ENCODE data around the gene OTUB1.

The OTUB1 gene

DNA sequence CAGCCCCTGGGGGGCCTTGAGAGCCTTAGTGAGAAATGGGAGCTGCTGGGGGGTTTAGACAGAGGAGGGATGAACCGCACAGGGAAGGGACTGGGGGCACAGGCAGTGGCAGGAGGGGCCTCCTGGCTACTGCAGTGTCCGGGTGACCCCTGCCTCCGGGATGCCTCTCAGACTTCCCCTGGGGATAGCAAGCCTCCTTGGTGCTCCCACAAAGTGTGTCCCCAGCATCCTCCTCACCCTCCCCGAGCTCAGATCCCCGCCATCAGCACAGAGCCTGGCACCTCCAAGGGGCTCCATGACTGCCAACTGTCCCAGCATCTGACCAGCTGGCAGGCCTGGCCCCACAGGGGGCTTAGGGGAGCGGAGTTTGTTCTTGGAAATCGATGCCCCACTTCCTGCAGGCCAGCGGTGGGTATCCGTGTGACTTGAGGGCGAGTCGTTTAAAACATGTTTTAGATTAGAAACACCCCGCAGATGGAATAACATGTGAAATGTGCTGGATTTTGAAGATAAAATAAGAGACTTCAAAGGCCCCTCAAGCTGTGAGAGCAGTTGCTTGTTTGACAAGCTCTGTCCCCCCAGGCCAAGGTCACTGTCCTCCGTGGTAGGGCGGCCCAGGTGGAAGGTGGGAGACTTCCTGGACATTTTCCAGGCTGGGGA lies 36.0 kb downstream of the OTUB1 start:
- no peak for DNase-seq (ENCODE audit: low read depth in 2 of 2)

DNA sequence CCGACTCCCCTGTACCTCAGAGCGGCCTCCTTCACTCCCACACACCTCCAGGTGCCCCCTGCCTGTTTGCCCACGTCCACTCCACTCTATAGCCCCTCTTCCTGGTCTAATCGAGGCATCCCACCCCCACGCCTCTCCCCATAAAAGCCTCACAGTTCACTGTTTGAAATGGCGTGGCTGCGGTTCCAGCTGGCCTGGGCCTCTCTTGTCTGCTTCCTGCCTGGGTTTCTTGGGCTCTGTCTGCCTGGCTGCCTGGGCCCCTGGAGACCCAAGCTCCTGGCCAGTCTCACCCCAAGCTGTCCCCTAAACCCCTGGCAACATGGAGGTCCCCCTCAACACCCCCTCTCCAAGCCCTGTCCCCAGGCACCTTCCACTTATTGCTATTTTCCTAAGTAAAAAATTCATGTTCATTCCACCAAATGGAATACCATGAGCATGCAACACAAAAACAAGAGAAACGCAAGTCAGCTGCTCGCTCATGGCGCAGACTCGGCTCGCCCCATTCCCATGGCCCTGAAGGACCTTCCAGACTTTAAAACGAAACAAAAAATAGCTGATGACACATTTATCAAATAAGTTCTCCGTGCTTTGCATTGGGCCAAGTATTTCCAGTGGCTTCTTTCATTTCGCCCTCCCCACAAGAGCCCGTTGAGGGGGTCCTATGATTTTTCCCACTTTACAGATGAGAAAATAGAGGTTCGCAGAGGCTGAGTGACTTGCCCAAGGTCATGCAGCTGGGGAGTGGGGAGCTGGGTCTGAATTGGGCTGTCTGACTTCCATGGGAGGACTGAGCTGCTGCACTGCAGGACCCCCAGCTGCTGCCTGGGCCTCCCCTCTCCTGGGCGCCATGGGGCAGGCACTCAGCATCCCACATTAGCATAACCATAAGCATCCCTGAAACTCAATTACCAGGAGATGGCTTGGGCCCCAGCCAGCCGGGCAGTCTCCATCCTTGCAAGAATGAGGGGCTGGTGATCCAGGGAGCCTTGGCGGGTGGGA lies 37.8 kb downstream of the OTUB1 start:
- DNase-seq (ENCODE audit: low read depth in 2 of 2) = no peak

DNA sequence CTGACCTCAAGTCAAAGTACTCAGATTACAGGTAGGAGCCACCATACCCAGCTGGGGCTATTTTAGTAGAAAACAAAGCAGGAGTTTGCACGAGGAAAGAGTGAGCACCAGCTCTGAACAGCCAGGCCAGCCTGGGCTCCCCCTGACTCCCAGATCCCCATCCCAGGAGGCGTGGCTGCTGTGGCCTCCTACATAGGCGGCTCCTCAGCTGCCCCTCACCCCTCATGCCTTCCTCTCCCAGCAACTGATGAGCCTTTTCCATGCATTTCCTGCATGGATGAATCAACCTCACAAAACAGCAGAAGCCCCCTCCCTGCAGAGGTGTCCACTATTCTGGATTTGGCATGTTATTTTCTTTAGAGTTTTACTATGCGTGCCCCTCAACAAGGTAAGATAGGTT lies 39.0 kb downstream of the OTUB1 start:
- DNase-seq (ENCODE audit: low read depth in 2 of 2) = no peak

DNA sequence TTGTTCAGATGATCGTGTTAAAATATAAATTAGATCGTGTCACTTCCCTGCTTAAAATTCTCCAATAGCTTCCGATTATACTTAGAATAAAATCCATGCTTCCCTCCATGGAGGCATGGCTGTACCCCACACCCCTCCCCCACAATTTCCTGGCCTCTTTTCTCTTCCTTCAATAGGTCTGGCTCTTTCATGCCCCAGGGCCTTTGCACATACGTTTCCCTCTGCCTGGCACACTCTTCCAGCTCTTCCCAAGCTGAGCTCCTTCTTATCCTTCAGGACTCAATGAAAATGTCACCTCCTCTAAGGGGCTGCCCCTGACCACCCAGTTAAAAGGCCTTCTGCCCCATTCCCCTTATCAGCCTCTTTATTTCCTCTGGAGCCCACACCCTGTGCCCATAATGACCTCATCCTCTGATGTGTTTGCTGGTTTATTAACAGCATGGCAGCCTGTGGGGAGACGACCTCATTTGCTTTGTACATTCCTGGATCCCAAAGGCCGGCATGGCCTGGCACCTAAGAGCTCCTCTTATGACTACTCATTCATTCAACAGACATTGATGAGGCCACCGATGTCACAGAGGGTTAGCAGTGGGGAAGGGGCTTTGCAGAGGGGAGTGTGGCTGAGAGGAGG lies 40.5 kb downstream of the OTUB1 start:
- DNase-seq (ENCODE audit: low read depth in 2 of 2) = no peak

DNA sequence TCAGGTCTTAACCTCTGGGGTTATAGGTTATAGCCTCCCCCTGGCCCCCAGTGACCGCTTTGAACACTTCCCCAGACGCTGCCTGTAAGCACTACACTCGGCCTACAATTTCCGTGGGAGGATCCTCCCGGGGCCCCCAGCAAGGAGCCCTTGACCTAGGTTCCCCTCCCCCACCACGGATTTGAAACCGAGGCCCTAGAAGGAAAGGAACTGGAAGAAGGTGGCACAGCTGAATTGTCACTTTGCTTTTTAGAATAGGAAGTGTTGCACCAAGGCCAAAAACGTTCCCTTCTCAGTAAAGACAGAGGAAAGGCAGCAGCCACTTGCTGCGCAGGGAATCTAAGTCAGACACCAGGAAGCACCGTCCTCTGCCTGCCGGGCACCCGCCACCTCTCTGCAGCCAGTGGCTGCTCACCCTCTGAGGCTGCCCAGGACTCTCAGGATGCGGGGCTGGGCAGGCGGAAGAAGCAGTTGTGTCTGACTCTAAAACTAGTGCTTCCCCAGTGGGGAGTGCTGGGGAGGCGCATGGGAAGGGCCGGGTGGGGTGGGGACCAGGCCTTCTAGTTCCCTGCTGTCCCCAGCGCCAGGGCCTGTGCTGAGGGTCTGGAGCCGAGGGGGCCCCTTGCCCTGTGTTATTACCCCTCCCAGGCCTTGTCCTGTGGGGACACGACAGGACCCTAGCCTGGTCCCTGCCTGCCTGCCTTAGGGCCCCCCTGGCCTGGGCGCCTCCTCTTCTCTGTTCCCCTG lies 41.6 kb downstream of the OTUB1 start:
- no peak for DNase-seq (ENCODE audit: low read depth in 2 of 2)

DNA sequence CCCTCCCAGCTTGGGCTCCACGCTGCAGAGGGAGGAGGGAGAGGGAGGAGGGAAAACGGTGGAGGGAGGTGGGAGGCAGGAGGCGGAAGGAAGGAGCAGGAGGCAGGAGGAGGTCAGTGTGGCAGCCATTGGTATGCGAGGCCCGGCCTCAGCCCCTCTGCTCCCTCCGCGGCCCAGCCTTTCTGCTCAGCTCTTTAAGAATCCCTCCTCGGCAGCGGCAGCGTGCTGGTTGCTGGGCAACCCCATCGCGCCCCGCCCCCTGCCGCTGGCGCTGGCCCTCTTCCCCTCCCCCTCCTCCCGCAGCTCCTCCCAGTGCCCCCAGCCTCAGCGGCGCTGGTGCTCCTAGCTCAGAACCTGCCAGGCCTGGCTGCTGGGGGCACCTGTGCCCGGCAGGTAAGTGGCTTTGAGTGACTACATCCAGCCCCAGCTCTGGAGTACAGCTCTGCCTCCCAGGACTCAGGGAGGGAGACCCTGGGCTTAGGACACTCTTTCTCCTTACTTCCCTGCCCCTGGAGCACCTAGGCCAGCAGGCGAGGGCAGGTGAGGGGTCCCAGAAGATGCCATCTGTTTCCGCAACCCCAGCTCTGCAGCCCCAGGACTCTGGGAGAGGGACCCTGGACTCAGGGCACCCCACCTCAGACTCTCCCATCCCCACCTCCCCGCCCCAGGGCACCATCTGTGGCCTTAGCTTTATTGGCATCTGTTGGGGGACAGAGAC lies 42.3 kb downstream of the OTUB1 start:
- DNase-seq (ENCODE audit: low read depth in 2 of 2) = no peak

DNA sequence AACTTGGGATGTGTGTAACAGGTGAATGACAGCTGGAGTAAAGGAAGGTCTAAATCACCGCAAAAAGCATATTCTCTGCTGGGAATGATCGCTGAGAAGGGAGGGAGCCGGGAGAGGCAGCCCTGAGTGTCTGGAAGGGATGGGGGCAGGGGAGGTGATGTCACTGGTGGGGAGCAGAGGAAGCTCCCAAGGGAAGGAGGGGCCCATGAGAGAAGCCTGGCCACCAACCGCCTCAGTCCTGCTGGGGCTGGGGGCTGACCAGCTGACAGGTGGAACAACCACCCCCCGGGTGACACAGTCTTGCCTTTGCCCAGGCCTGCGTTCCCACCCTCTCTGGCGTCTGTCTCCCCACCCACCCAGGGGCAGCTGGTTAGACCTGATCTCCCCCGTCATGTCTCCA lies 43.5 kb downstream of the OTUB1 start:
- DNase-seq (ENCODE audit: low read depth in 2 of 2) = no peak

DNA sequence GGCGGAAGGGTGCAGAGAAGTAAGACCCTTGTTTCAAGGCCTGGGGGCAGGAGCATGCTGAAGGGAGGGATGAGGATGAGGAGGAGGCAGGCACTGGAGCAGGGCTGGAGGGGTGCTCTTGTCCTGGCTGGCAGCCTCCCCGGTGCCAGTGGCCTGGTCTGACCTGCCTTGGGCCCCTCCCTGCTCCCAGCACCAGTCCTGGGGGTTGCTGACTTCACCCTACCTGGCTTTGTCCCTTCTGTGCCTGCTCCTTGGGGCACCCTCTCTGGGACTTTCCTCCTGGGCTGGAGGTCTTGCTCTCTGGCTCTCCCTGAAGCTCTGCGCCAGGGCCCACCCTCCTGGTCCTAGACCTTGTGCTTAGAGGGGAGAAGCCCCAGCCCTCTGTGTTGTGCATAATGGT lies 44.8 kb downstream of the OTUB1 start:
- DNase-seq (ENCODE audit: low read depth in 2 of 2) = no peak

DNA sequence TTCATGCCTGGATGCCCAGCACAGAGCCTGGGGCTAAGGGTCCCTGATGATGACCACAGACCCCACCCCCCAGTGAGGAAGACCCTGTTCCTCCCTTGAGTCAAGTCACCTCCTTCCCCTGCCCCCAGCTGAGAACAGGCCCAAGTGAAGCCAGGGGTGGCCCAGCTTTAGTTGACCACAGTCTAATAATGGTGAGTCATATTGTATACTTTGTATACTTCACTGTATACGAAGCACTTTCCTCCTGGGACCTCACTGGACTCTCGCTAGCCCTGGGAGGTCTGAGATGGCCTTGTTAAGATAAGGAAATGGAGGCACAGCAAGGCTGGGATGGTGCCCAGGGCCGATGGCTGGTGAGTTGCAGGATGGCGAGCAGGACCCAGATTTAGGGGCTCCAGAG lies 45.8 kb downstream of the OTUB1 start:
- no peak for DNase-seq (ENCODE audit: low read depth in 2 of 2)

DNA sequence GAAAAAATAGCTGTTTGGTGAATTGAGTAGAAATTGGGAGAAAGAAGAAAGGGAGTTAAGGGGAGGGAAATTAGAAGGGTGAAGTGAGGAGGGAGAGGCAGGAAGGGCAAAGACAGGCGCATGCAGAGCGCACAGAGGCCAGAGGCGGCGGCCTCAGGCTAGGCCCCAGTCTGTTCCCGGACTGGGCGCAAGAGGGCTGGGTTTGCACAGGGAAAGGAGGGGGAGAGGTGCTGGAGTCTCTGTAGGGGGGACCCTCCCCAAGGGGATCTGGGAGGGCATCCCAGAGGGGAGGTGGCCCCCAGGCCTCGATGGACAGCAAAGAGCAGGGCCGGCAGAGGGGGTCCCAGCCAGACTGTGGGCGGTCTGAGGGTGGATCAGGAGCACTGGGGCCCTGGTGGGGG lies 48.2 kb downstream of the OTUB1 start:
- DNase-seq (ENCODE audit: low read depth in 2 of 2) = no peak

DNA sequence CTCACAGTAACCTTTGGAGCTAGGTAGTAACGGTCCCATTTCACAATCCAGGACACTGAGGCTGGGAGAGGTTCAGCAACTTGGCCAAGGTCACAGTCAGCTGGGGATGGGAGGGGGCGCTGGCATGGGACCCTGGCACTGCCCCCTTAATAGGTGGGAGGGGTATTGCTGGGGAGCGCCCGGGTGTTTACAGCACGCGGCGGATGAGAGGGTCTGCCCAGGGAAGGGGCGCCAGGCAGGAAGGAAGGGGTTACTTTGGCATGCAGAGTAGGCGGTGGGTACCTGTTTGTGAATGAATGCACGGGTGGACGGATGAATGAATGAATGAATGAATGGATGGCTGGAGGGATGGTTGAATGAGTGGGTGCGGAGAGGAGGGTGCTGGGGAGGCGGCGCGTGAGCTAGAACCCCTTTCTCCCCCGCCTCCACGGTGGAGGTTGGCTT lies 48.9 kb downstream of the OTUB1 start:
- DNase-seq (ENCODE audit: low read depth in 2 of 2) = no peak

DNA sequence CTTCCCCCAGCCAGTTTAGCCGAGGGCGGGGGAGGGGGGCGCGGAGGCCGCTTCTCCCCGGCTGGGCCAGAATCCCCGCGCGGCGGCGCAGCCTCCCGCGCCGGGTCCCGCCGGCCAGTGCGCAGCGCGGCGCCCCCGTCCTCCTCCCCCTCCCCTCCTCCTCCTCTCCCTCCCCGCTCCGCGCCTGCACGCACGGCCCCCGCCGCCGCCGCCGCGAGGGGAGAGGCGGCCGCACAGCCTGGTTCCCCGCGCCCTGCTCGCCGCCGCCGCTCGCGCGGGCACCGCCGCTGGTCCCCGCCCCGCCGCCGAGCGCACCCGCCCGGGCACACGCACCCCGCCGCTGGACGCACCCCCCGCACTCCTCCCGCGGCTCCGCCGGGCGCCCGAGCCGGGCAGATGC lies 49.3 kb downstream of the OTUB1 start, which contains the start of gene FLRT1:
Gene FLRT1 (plus strand): TSS at position 356 of the 400 bp plus-strand sequence. CDS start 80,337 bp downstream, outside the sequence.
- no peak for DNase-seq (ENCODE audit: low read depth in 2 of 2)

DNA sequence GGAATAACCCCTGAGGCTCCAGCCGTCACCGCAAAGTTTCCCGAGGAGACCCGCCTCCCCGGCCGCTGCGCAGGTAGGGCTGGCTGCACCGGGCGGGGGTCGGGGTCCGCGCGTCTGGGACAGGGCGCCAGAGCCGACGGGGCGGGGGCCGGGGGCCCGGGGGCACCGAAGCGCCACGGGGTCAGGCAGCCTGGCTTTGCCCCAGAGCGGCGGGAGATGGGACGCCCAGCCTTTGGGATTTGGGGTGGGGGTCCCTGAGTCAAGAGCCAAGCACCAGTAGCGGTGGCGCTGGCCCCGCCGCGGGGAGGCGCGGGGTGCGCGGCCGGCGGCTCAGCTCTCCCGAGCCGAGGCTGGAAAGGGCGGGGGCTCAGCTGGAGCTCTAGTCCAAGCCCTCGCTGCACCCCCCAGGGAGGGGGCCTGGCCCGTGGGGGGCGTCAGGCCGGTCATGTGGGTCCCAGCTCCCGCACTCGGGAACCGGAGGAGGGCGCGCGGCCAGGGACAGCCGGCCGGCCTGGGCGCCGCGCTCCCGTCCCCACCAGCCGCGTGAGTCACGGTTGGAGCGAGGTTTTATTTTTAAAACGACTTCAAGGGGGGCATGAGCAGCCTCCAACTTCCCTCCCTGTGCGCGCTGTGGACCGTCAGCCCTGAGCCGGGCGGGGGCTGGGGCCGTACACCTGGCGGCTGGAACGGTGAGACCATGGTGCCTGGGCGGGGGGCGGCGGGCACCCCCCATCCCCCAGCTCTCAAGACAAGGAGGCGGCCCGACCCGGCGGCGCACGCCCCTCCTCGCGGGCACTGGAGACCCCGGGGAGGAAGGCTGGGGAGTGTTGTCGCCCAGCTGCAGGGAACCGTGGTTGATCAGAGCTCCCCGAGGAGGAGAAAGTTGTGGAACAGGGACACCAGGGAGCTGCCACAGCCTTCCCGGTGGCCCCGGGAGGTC lies 50.1 kb downstream of the OTUB1 start:
- DNase-seq (ENCODE audit: low read depth in 2 of 2) = no peak

DNA sequence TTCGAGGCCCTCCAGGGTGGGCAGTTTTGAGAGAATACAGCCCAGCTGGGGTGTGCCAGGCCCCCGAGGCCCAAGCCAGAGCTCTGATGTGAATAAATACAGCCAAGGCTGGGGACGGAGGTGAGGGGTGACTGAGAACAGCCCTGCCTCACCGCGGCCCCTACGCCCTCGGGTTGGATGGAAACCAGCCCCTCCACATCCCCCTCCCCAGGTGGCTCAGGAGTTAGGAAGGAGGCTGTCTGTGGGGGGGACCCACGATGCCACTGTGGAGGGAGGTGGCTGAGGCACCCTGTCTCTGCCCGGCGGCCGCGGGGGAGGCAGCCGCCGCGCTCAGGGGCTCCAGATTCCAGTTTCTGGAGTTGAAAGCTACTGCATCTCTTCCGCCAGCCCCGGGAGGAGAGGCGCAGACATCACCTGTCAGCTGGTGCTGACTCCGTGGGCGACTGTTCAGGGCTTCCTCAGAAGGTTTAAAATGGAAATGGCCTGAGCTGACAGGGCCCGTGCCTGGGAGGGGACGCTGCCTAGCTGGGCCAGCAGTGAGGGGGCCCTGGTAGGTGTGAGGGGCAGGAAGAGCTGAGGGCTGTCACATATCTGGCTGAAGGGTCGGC lies 50.9 kb downstream of the OTUB1 start:
- DNase-seq (ENCODE audit: low read depth in 2 of 2) = no peak

DNA sequence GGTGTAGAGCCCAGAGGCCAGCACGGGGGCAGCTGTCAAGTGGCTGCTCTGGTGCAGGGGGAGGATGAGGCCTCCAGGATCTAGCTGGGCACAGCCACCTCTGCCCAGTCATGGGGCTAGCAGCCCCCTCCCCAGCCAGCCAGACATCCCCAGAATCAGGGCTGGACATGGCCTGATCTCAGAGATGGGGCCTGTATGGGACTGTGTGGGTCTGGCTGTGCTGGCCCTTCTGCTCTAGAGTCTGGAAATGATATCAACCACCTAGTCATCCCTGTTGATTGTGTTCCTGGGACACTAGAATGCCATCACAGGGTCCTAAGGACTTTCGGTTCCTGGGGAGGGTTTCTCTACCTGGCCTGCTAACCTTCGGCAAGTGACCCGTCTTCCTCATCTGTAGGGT lies 52.3 kb downstream of the OTUB1 start:
- no peak for DNase-seq (ENCODE audit: low read depth in 2 of 2)

DNA sequence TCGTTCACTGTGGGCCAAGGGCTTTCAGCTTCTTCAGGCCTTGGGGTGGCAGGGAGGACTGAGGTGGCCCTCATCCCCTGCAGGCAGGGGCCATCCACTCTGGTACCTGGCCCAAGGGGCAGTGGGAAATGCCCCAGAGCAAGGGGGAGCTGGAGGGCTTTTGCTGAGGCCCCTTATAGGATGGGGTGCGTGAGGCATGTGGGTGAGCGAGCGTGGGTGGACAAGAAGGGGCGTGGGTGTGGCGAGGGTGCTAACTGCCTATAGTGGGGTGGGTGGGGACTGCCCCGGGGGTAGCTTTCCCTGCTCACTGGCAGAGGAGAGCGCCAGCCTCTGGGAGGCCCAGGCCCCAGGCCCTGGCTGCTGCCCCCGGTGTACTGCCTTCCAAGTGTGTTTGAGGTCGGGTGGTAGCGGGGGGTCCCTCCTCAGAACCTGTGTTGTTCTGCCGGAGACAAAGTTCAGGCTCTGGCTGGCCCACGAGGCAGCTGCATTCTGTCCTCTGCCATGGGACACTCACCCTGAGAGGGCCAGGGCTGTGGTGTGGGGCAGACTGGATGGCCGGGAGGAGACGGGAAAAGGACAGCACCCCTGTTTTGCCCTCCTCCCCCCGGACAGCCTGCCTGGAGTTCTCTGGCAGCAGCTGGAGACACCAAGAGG lies 52.9 kb downstream of the OTUB1 start:
- no peak for DNase-seq (ENCODE audit: low read depth in 2 of 2)

DNA sequence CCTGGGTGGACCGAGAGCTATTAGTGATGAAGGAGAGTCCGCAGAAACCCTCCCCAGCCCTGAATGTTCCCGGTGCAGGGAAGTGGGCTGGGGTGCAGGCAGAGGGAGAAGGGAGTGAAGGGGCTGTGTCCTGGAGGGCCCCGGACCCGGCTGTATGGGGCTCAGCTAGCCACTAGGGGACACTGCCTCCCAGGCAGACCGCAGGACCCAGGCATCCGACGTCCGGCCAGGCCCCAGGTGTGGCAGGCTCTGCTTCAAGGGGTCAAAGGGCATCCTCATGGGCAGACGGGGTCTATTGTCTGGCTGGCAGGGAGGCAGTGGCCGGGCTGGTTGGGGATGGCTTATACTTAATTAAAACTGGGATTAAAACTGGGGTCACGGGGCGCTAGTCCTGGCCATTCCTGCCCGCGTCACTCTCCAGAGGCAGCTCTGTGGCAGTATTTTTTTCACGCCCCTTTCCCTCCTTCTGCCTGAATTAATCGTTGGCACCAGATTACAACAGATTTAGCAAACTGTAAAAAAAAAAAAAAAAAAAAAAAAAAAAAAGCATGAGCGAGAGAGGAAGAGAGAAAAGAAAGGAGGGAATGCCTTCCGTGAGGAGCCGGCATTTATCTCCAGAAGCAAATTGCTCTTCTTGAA lies 54.6 kb downstream of the OTUB1 start:
- DNase-seq (ENCODE audit: low read depth in 2 of 2) = no peak

DNA sequence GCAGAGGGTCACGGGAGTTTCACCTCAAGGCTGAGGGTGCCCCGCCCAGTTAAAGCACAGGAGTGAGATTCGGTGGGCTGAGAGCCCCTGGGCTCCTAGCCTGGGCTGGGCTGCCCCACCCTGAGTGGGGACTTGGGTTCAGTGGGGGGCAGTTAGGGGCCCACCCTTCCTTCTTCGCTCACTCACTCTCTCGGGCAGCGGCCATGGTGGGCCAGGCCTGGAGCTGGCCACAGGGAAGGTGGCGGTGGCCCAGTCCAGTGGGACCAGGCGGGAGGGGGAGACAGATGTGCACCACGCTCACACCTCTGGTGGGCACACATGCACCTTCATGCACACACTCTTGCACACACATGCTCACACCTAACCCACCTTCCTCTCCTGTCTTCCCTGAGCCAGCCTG lies 55.6 kb downstream of the OTUB1 start:
- no peak for DNase-seq (ENCODE audit: low read depth in 2 of 2)

DNA sequence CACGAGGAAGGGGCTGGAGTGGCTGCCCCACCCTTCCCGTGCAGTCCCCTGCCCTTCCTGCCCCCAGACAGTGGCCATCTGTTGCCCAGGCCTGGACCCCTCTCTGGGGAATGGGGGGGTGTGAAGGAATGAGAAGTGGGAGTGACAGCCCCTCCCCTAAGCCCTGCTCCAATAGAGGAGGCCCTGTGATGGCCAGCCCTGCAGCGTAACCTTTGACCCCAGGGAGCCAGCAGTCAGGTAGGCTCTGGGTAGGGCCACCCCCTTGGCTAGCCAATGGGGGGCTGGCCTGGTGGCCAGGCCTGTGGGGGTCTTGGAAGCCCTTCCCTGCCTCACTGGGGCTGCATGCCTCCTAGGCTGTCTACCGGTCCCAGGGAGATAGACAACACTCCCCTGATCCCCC lies 56.1 kb downstream of the OTUB1 start:
- no peak for DNase-seq (ENCODE audit: low read depth in 2 of 2)
